Activated CD8-positive, alpha-beta memory T cell treated with anti-CD3 and anti-CD28 coated beads, Interleukin-2, amount 50 U/mL, for 1 hour (primary cell): ENCODE measurements around the gene KPTN.

Experiments used
- DNase-seq: peaks from one replicate; pipeline ENCODE4 v3.0.0-alpha.2; 2020; ENCODE audit errors: extremely low read depth

Gene KPTN

DNA sequence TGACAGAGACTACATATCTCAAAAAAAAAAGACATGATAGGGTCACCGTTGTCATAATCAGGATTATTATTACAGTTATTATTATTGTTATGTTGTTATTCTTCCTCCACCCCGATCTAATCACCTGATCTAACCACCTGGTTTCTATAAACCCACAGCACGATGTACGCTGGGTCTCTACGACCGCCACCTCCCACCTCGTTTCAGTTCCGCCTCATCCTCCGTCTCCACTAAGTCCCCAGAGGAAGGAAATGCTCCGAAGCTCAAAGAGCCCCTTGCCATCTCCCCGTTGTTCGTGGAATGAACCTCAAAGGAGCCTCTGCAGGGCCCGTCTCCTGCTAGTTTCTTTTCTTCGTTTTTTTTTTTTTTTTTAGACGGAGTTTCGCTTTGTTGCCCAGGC lies 48.8 kb downstream of the KPTN start:
- DNase-seq: no peak

DNA sequence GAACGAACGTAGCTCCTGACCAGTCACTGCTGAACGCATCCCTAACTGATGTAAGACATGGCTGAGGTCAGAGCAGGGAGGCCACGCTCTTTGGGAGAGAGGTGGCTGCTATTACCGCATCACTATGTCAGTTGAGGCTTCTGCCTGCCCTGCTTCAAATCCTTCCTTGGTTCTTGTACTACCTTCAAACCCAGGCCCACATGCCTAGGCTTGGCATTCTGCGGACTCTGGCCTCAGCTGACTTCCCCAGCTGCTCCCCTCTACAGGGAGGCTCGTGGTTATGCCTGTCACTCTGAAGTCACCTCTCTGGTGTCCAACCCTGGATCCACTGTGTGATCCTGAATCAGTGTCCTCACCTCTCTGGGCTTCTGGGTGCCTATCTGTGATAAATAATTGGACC lies 49.9 kb downstream of the KPTN start:
- no peak for DNase-seq

DNA sequence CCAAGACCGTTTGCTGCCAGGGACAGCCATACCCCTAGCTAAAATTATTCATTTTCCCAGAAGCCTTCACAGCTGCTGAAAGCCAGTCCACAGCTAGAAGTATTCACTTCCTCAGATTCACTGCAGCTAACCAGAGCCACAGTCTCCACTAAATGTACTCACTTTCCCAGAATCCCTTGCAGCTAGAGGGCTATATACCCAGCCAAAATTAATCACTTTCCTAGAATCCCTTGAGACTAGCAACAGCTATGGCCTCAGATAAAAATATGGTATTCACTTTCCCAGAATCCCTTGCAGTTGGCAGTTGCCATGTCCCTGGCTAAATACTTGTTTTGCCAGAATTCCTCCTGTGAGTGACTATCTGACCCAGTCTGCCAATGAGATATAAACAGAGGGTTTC lies 50.9 kb downstream of the KPTN start:
- DNase-seq: no peak

DNA sequence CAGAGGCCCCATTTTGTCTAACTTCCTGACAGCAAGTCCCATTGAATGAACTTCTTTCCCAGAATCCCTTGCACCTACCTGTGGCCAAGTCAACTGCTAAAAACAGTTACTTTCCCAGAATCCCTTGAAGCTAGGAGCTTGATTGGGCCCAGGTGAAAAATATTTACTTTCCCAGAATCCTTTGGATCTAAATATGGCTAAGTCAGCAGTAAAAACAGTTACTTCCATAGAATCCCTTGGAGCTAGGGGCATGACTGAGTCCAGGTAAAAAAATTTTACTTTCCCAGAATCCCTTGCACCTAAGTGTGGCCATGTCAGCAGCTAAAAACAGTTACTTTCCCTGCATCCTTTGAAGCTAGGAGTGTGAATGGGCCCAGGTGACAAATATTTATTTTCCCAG lies 51.5 kb downstream of the KPTN start:
- DNase-seq: no peak

DNA sequence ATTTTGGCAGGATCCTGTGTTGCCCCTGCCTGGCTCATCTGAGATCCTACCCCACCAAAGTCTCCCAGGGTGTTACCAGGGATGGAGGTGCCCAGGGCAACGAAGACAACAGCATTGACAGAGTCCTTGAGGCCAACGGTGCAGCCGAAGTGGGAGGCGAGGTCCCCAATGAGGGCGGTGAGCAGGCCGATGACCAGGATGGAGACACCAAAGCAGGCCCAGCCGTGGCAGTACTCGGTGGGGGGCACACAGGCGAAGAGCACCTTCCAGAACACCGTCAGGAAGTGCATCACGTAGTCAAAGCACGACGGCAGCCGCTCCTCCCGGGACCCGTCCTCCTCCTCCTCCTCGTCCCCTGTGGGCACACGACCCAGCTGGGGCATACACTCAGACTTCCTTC lies 51.9 kb downstream of the KPTN start:
- DNase-seq: no peak

DNA sequence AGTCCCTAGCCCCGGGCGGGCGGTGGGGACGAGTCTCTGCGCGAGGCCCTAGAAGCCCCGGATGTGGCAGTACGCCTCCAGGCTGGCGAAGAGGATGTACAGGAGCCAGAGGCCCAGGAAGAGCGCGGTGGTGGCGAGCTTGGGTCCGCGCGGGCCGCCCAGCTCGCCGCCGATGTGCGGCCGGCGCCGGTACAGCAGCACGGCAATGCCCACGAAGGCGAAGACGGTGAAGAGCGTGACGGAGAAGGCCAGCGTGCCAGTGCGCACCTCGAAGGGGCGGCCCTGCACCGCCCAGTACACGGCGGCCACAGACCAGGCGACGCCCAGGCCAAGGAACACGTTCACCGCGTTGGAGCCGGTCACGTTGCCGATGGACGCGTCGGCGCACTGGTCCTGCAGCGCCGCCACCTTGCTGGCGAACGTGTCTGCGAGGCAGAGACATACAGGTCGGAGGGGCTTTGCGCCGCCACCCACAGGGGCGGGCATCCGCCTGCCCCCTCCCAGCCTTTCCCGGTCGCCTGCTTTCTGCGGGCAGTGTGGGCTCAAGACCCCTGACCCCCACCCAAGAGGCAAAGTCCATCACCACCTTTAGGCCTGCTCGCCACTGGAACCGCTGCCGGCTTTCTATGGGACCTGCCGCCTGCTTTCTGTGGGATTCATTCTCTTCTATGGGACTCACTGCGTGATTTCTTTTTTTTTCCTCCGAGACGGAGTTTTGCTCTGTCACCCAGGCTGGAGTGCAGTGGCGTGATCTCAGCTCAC lies 53.8 kb downstream of the KPTN start:
- no peak for DNase-seq

DNA sequence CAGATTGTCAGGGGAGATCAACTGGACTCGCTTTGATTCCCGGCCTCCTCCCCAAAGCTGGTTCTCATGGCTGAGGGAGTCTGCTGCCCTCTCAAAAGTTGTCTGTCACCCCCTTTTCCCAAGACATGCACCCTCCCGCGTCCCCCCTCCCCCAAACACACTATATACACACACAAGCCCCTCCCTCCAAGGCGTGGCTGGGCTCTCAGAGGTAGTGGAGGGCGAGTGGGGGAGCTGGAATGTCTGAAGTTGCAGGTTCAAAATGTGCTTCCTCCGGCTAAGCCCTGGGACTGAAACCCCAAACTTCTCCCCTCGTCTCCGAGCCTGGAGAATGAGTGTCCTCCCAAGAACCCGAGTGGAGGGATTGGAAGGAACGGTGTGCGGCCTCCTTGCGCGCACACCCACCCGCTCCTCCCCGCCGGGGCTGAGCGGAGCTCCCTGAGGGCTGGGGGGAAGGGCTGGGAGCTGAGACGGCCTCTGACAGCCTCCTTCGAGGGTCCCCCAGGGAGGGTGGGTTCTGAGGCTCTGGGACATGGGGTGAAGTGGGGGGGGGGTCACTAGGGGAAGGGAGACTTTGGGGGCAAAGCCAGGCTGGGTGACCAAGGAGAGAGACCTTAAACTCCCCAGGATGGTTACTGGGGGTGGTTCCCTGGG lies 54.8 kb downstream of the KPTN start:
- no peak for DNase-seq

DNA sequence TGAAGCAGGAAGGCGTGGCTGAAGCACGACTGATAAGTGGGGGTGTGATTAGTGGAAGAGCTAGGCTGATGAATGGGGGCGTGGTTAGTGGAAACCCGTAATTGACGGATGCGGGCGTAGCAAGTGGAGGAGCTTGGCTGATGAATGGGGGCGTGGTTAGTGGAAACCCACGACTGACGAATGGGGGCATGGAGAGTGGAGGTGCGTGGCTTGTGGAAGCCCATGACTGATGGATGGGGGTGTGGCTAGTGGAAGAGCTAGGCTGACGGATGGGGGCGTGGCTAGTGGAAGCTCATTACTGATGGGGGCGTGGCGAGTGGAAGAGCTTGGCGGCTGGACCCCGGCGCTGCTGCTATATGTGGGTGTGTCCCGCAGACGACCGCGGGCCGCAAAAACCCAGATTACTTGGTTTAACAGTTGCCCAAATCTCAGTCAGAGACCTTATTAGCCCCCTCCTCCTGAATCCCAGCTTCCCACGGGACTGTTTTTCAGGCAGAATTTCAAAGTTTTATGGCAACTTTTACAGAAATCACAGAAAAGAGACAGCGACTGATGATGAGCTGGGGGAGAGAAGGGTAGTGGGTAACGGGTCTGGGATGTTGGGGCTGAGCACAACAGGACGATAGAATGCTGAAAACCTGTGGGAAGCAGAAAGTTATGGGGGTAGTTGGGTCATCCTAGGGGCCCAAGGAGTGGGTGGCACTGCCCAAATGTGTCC lies 55.7 kb downstream of the KPTN start:
- DNase-seq: peak; percentile 73

DNA sequence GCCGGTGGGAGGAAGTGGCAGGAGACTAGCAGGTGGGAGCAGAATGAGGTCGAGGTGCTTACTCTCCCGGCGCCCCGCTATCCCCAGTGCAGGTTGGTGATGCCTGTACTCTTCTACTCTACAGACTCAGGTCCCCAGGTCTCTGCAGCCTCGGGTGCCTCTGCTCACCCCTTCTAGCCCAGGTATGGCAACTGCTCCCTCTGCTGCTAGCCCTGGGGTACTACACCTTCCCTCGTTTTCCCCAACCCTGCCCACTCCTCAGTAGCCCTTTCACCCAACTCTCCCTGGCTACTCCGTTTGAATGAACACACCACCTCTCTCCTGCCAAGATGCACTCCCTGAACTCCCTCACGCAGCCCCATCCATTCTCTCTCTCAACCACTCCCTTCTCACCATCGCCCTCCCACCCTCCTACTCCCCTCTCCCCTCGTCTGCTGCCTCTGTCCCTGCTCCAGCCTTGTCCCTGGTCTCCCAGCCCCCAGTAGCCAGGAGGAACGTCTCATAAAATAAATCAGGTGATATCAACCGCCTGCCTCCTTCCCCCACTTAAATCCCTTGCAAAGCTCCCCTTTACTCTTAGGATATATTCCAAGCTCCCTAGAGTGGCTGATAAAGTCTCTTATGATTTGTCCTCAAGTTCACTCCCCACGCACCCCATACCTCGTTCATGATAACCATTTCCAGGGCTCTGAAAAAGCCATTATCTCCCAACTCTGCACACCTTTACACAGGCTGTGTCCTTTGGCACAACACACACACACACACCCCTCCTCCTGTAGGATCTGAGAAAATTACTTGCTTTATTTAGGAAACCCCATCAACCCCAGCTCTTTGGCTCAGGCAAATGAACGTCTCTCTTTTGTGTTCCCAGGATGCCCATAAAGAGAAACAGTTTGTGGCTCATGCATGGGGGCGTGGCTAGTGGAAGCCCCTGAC lies 56.5 kb downstream of the KPTN start:
- peak; percentile 27 for DNase-seq
